ENCODE measurements around the gene KRT35. TPM values are rescaled to one million over a fixed set of nuclear protein-coding genes. Genes with fewer than 3 reads are reported as not detected.

KRT35 gene
- total and polyA plus RNA-seq, 2 of the 13 experiments (the other 11 are each of a cell fraction or from before 2014, with no cell fraction given) = not detected

DNA sequence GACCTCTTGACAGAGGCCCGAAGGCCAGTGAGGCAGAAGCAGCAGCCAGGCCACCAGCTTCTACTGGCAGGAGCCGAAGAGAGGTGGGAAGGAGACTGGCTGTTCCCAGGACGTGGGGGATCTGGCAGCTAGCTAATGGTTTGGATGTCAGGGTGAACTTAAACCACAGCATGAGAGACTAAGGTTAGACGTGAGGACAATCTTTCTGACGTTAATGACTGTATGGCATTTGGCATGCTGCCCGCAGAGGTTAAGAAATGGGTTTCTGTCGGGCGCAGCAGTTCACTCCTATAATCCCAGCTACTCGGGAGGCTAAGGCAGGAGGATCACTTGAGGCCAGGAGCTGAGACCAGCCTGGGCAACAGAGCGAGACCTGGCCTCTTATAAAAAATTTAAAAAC, 30.8 kb upstream of the KRT35 start:
- Histone ChIP-seq H3K27ac (ENCODE audit: extremely low read length, insufficient read depth, low read length) (no peak overlapping the region), H2AFZ (ENCODE audit: low read length) (no peak overlapping the region), H3K36me3 (replicated peaks in 1 of 2; ENCODE audit: control insufficient read depth in 1 of 2, insufficient read depth in 2 of 2, low read length in 2 of 2) (no peaks in the 10 kb centered on the region), H3K9me3 (ENCODE audit: low read length) (no peaks in the 10 kb centered on the region), H3K4me1 (ENCODE audit: insufficient read depth, low read length) (peaks cover 4% of the 10 kb centered on the region), H4K20me1 (ENCODE audit: insufficient read depth, low read length) (no peaks in the 10 kb centered on the region), H3K9ac (ENCODE audit: insufficient read depth, low read depth, low read length) (no peak overlapping the region), H3K79me2 (ENCODE audit: insufficient read depth, low read length) (no peaks in the 10 kb centered on the region), H3K27me3 (ENCODE audit: control insufficient read depth in 1 of 2, insufficient read depth in 2 of 2, low read length in 2 of 2) (peaks cover 7 to 51% of the 10 kb centered on the region in 2 experiments), H3K4me2 (ENCODE audit: low read depth, low read length) (no peak overlapping the region), H3K4me3 (replicated peaks in 1 of 3; ENCODE audit: insufficient read depth in 1 of 3, low read depth in 2 of 3, low read length in 3 of 3) (no peak overlapping the region)
- FAIRE-seq (no peak), ATAC-seq (no peak), DNase-seq (ENCODE audit: low spot score) (no peak)
- TF ChIP-seq, protein P1, sequence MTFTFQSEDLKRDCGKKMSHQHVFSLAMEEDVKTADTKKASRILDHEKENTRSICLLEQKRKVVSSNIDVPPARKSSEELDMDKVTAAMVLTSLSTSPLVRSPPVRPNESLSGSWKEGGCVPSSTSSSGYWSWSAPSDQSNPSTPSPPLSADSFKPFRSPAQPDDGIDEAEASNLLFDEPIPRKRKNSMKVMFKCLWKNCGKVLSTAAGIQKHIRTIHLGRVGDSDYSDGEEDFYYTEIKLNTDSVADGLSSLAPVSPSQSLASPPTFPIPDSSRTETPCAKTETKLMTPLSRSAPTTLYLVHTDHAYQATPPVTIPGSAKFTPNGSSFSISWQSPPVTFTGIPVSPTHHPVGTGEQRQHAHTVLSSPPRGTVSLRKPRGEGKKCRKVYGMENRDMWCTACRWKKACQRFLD (CRISPR knock-in tag; IDR thresholded peaks at IDR 0.05; ENCODE audit: borderline replicate concordance) = no peak
- TF ChIP-seq, protein P2, sequence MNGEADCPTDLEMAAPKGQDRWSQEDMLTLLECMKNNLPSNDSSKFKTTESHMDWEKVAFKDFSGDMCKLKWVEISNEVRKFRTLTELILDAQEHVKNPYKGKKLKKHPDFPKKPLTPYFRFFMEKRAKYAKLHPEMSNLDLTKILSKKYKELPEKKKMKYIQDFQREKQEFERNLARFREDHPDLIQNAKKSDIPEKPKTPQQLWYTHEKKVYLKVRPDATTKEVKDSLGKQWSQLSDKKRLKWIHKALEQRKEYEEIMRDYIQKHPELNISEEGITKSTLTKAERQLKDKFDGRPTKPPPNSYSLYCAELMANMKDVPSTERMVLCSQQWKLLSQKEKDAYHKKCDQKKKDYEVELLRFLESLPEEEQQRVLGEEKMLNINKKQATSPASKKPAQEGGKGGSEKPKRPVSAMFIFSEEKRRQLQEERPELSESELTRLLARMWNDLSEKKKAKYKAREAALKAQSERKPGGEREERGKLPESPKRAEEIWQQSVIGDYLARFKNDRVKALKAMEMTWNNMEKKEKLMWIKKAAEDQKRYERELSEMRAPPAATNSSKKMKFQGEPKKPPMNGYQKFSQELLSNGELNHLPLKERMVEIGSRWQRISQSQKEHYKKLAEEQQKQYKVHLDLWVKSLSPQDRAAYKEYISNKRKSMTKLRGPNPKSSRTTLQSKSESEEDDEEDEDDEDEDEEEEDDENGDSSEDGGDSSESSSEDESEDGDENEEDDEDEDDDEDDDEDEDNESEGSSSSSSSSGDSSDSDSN (CRISPR knock-in tag; IDR thresholded peaks at IDR 0.05) = no peak
- no peak for TF ChIP-seq NFRKB (IDR thresholded peaks at IDR 0.05)
- WGBS (ENCODE audit: low lambda C conversion rate) = 37% methylated on average over 10 of the region's 10 CpGs
- in situ Hi-C loops (cut with HindIII; ENCODE audit: extremely low pct_ligation_motif_present, low pct_unique_long_range_greater_than_20kb) (no loop called here), intact Hi-C loops (cut with micrococcal nuclease; ENCODE audit: unreplicated experiment) (no loop called here)
- POLR2A ChIA-PET = no interaction called here
- no TSS peak for BruUV-seq (replicated peaks)
- CTCF ChIA-PET (ENCODE audit: low intra/inter-chr PET ratio, low total read pairs) = no interaction called here

- Histone ChIP-seq H2AFZ (ENCODE audit: low read length) (no peak overlapping the region), H3K9me3 (ENCODE audit: low read length) (no peaks in the 10 kb centered on the region), H3K9ac (ENCODE audit: insufficient read depth, low read depth, low read length) (no peak overlapping the region), H3K36me3 (replicated peaks in 1 of 2; ENCODE audit: control insufficient read depth in 1 of 2, insufficient read depth in 2 of 2, low read length in 2 of 2) (no peaks in the 10 kb centered on the region), H4K20me1 (ENCODE audit: insufficient read depth, low read length) (no peaks in the 10 kb centered on the region), H3K4me3 (replicated peaks in 1 of 3; ENCODE audit: insufficient read depth in 1 of 3, low read depth in 2 of 3, low read length in 3 of 3) (no peak overlapping the region), H3K4me1 (ENCODE audit: insufficient read depth, low read length) (peaks cover 10% of the 10 kb centered on the region), H3K4me2 (ENCODE audit: low read depth, low read length) (no peak overlapping the region), H3K27ac (ENCODE audit: extremely low read length, insufficient read depth, low read length) (no peak overlapping the region), H3K27me3 (ENCODE audit: control insufficient read depth in 1 of 2, insufficient read depth in 2 of 2, low read length in 2 of 2) (peaks cover 7 to 52% of the 10 kb centered on the region in 2 experiments), H3K79me2 (ENCODE audit: insufficient read depth, low read length) (no peaks in the 10 kb centered on the region)
- WGBS (ENCODE audit: low lambda C conversion rate) = 0% methylated on average over 1 of the region's 4 CpGs
- intact Hi-C loops (cut with micrococcal nuclease; ENCODE audit: unreplicated experiment) (no loop called here), in situ Hi-C loops (cut with HindIII; ENCODE audit: extremely low pct_ligation_motif_present, low pct_unique_long_range_greater_than_20kb) (no loop called here)
- ChIA-PET CTCF (ENCODE audit: low intra/inter-chr PET ratio, low total read pairs) (no interaction called here), POLR2A (no interaction called here)
- ATAC-seq = no peak
- DNase-seq (ENCODE audit: low spot score) = no peak
- TF ChIP-seq RNF219 (CRISPR knock-in tag; IDR thresholded peaks at IDR 0.05) = no peak
- TF ChIP-seq, protein P3, sequence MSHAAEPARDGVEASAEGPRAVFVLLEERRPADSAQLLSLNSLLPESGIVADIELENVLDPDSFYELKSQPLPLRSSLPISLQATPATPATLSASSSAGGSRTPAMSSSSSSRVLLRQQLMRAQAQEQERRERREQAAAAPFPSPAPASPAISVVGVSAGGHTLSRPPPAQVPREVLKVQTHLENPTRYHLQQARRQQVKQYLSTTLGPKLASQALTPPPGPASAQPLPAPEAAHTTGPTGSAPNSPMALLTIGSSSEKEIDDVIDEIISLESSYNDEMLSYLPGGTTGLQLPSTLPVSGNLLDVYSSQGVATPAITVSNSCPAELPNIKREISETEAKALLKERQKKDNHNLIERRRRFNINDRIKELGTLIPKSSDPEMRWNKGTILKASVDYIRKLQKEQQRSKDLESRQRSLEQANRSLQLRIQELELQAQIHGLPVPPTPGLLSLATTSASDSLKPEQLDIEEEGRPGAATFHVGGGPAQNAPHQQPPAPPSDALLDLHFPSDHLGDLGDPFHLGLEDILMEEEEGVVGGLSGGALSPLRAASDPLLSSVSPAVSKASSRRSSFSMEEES (CRISPR knock-in tag; IDR thresholded peaks at IDR 0.05) = no peak
- no peak for TF ChIP-seq ZNF879 (CRISPR knock-in tag; IDR thresholded peaks at IDR 0.05)
- TF ChIP-seq, protein P4, sequence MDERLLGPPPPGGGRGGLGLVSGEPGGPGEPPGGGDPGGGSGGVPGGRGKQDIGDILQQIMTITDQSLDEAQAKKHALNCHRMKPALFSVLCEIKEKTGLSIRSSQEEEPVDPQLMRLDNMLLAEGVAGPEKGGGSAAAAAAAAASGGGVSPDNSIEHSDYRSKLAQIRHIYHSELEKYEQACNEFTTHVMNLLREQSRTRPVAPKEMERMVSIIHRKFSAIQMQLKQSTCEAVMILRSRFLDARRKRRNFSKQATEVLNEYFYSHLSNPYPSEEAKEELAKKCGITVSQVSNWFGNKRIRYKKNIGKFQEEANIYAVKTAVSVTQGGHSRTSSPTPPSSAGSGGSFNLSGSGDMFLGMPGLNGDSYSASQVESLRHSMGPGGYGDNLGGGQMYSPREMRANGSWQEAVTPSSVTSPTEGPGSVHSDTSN (CRISPR knock-in tag; IDR thresholded peaks at IDR 0.05) = no peak
- TF ChIP-seq CCAR2 (optimal IDR thresholded peaks at IDR 0.05; ENCODE audit: low read depth, low read length) = no peak
- TF ChIP-seq ZC3H4 (CRISPR knock-in tag; IDR thresholded peaks at IDR 0.05; ENCODE audit: borderline replicate concordance) = no peak
- TF ChIP-seq ZNF335 (CRISPR knock-in tag; IDR thresholded peaks at IDR 0.05) = no peak
- no TSS peak for BruUV-seq (replicated peaks)
- no peak for FAIRE-seq
These were observed 30.2 kb upstream of the KRT35 start for GRCh38 chr17:41511116-41511515.
